Subcutaneous abdominal adipose tissue (tissue), 5 donors: ENCODE results near the gene USP10.

Experiments used
- H3K27ac ChIP-seq: one replicate; pipeline ENCODE4 v1.7.0; 2013; ENCODE audit warnings: low read depth, mild to moderate bottlenecking, inconsistent platforms, low read length, moderate library complexity
- H3K27me3 ChIP-seq, 5 donors: one replicate each; pipeline ENCODE4 v1.7.0; 2013; ENCODE audit warnings: low read length in 5 of 5, inconsistent platforms in 1 of 5; ENCODE audit not compliant: control insufficient read depth in 5 of 5, insufficient read depth in 4 of 5
- H3K36me3 ChIP-seq, 5 donors: one replicate each; pipeline ENCODE4 v1.7.0; 2013; ENCODE audit warnings: low read length in 5 of 5; ENCODE audit not compliant: control insufficient read depth in 5 of 5, insufficient read depth in 5 of 5
- H3K4me1 ChIP-seq, 5 donors: one replicate each; pipeline ENCODE4 v1.7.0; 2013; ENCODE audit warnings: low read length in 5 of 5, mild to moderate bottlenecking in 3 of 5, moderate library complexity in 1 of 5; ENCODE audit not compliant: control insufficient read depth in 5 of 5, insufficient read depth in 5 of 5
- H3K4me3 ChIP-seq, 5 donors: one replicate each; pipeline ENCODE4 v1.7.0; 2013; ENCODE audit warnings: low read length in 5 of 5, low read depth in 1 of 5
- H3K9ac ChIP-seq, 5 donors: one replicate each; pipeline ENCODE4 v1.7.0; 2013; ENCODE audit warnings: low read length in 5 of 5, mild to moderate bottlenecking in 4 of 5, moderate library complexity in 3 of 5
- H3K9me3 ChIP-seq, 5 donors: one replicate each; pipeline ENCODE4 v1.7.0; 2013; ENCODE audit warnings: low read length in 5 of 5; ENCODE audit not compliant: control insufficient read depth in 5 of 5
- donor health status: healthy.
- donor health status: healthy.
- donor health status: healthy.
- donor health status: healthy.
- donor health status: healthy.

The USP10 gene

GRCh38 chr16:84735849-84736586 is 36.2 kb downstream of the USP10 start:
- peaks cover 3 to 9% (median 4%) of the 10 kb centered on the region in 5 donors for H3K36me3 ChIP-seq
- H3K4me1 ChIP-seq = peaks cover 0 to 17% (median 9%) of the 10 kb centered on the region in 5 donors
- H3K27ac ChIP-seq = no peak overlapping the region
- H3K9me3 ChIP-seq = no peaks in the 10 kb centered on the region
- H3K4me3 ChIP-seq = no peak overlapping the region
- no peaks in the 10 kb centered on the region for H3K27me3 ChIP-seq
- no peak overlapping the region for H3K9ac ChIP-seq

- Histone ChIP-seq H3K27ac (no peak overlapping the region), H3K9ac (no peak overlapping the region), H3K4me3 (no peak overlapping the region), H3K36me3 (peaks cover 4 to 9% (median 6%) of the 10 kb centered on the region in 5 donors), H3K27me3 (no peaks in the 10 kb centered on the region), H3K9me3 (no peaks in the 10 kb centered on the region), H3K4me1 (peaks cover 0 to 24% (median 16%) of the 10 kb centered on the region in 5 donors)
These were observed 37.6 kb downstream of the USP10 start for GRCh38 chr16:84737192-84738011.

GRCh38 chr16:84738255-84739038 is 38.6 kb downstream of the USP10 start:
- H3K36me3 ChIP-seq = peaks cover 4 to 9% (median 8%) of the 10 kb centered on the region in 5 donors
- H3K9me3 ChIP-seq = no peaks in the 10 kb centered on the region
- peaks cover 0 to 25% (median 14%) of the 10 kb centered on the region in 5 donors for H3K4me1 ChIP-seq
- peak overlapping the region in 2 of 5 donors; percentile 16 to 26 for H3K4me3 ChIP-seq
- no peak overlapping the region for H3K9ac ChIP-seq
- no peak overlapping the region for H3K27ac ChIP-seq
- no peaks in the 10 kb centered on the region for H3K27me3 ChIP-seq

- H3K4me3 ChIP-seq = no peak overlapping the region
- H3K9ac ChIP-seq = no peak overlapping the region
- no peaks in the 10 kb centered on the region for H3K9me3 ChIP-seq
- peaks cover 0 to 25% (median 14%) of the 10 kb centered on the region in 5 donors for H3K4me1 ChIP-seq
- H3K27me3 ChIP-seq = no peaks in the 10 kb centered on the region
- H3K36me3 ChIP-seq = peaks cover 0 to 9% (median 2%) of the 10 kb centered on the region in 5 donors
- H3K27ac ChIP-seq = no peak overlapping the region
These were observed 39.7 kb downstream of the USP10 start for GRCh38 chr16:84739349-84740124.

GRCh38 chr16:84740596-84741116 is 40.9 kb downstream of the USP10 start:
- peaks cover 0 to 25% (median 14%) of the 10 kb centered on the region in 5 donors for H3K4me1 ChIP-seq
- no peak overlapping the region for H3K27ac ChIP-seq
- H3K36me3 ChIP-seq = peaks cover 2 to 20% (median 9%) of the 10 kb centered on the region in 5 donors
- no peaks in the 10 kb centered on the region for H3K9me3 ChIP-seq
- no peak overlapping the region for H3K4me3 ChIP-seq
- H3K27me3 ChIP-seq = no peaks in the 10 kb centered on the region
- H3K9ac ChIP-seq = no peak overlapping the region

GRCh38 chr16:84741340-84741830 is 41.6 kb downstream of the USP10 start:
- no peaks in the 10 kb centered on the region for H3K27me3 ChIP-seq
- H3K9ac ChIP-seq = no peak overlapping the region
- no peak overlapping the region for H3K27ac ChIP-seq
- H3K36me3 ChIP-seq = peaks cover 2 to 22% (median 12%) of the 10 kb centered on the region in 5 donors
- H3K9me3 ChIP-seq = no peaks in the 10 kb centered on the region
- peaks cover 0 to 21% (median 13%) of the 10 kb centered on the region in 5 donors for H3K4me1 ChIP-seq
- no peak overlapping the region for H3K4me3 ChIP-seq

GRCh38 chr16:84742641-84743092 is 42.9 kb downstream of the USP10 start:
- peaks cover 2 to 23% (median 17%) of the 10 kb centered on the region in 5 donors for H3K36me3 ChIP-seq
- H3K9ac ChIP-seq = no peak overlapping the region
- peaks cover 0 to 20% (median 13%) of the 10 kb centered on the region in 5 donors for H3K4me1 ChIP-seq
- no peak overlapping the region for H3K27ac ChIP-seq
- H3K9me3 ChIP-seq = no peaks in the 10 kb centered on the region
- no peaks in the 10 kb centered on the region for H3K27me3 ChIP-seq
- H3K4me3 ChIP-seq = no peak overlapping the region

- peaks cover 2 to 22% (median 17%) of the 10 kb centered on the region in 5 donors for H3K36me3 ChIP-seq
- no peak overlapping the region for H3K9ac ChIP-seq
- no peaks in the 10 kb centered on the region for H3K27me3 ChIP-seq
- H3K9me3 ChIP-seq = no peaks in the 10 kb centered on the region
- no peak overlapping the region for H3K27ac ChIP-seq
- H3K4me3 ChIP-seq = no peak overlapping the region
- peaks cover 0 to 17% (median 11%) of the 10 kb centered on the region in 5 donors for H3K4me1 ChIP-seq
These were observed 46.4 kb downstream of the USP10 start for GRCh38 chr16:84746231-84746630.

GRCh38 chr16:84746875-84747274 is 47.1 kb downstream of the USP10 start:
- H3K4me3 ChIP-seq = no peak overlapping the region
- no peaks in the 10 kb centered on the region for H3K9me3 ChIP-seq
- H3K9ac ChIP-seq = no peak overlapping the region
- peaks cover 0 to 14% (median 5%) of the 10 kb centered on the region in 5 donors for H3K4me1 ChIP-seq
- H3K27ac ChIP-seq = no peak overlapping the region
- no peaks in the 10 kb centered on the region for H3K27me3 ChIP-seq
- peaks cover 2 to 19% (median 17%) of the 10 kb centered on the region in 5 donors for H3K36me3 ChIP-seq
